Anterior cingulate cortex (tissue), 58 donors: ENCODE data around the gene JARID2.
A peak's percentile ranks its signal among the peaks of the same experiment; 100 is the strongest.
"Not testable (repeated sequence)": the region's sequence is repeated elsewhere in the genome, so short reads cannot be mapped to it uniquely, and the experiment has no call there.

Experiments
- DNase-seq, 58 donors: peaks; one replicate each; lab custom pipeline; 2025; lab: John Stamatoyannopoulos, UW

The JARID2 gene

DNA sequence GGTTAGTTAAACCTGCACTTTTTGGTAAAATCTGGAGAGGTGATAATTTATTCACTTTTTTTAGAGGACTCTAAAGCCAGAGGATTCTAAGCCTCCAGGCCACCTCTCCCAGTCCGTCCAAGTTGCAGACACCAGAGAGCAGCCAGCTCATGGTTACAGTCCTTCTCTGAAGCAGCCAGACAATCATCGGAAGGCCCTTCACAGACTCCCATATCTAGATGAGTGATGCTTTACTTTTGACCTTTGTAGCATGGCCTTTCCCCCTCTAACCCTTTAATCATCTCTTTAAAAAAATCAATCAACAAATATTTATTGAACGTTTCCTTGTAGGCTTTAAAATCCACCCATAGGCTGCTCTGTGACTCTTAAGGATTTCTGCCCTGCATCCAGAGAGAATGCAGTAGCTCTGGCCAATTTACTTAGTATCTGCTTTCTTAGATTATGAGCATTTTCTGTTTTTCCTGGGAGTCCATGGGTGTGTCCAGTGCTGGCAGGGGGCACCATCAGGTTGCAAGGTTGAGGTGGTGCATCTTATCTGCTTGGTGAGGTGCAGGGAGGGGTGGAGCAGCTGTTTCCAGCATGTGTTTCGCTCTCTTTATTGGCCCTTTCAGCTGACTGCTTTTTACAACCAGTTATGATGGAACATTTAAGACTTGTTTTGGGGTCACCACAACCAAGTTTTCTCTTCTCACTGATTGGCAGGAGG, 58.6 kb downstream of the JARID2 start:
- DNase-seq: no peak

DNA sequence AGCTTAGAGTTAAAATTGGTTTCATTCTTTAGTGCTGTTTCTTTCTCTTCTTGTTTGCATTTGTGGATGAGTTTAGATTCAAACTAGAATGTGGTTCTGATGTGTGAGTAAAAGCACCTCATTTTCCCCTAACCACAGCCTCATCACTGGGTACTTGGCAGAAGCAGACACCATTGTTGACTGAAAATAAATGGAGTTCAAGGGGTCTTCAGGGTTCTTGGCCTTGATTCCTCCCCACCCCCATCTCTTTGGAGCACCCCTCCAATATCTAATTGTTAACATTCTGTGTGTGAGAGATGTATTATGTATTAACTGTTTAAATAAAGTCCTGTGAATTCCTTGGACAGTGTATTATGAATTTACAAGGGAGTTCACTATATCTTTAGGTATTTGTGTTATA, 59.6 kb downstream of the JARID2 start:
- no peak for DNase-seq

DNA sequence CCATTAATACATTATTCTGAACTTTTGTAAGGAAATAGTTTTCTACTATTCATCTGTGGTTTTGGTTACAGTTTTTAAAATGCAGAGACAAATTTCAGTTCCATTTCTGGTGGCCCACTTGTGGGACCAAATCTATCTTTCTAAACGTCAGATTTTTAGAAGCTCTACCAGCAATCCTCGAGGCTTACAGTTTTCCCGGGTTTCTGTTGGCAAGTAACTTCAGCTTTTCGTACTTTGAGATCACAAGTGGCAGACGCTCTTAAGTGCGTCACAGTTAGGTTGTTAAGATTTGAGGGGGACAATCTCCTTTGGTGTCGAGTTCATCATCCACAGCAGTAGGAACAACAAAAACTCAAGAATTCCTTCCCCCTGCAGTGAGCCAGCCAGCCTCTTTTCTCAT, 60.0 kb downstream of the JARID2 start:
- no peak for DNase-seq

DNA sequence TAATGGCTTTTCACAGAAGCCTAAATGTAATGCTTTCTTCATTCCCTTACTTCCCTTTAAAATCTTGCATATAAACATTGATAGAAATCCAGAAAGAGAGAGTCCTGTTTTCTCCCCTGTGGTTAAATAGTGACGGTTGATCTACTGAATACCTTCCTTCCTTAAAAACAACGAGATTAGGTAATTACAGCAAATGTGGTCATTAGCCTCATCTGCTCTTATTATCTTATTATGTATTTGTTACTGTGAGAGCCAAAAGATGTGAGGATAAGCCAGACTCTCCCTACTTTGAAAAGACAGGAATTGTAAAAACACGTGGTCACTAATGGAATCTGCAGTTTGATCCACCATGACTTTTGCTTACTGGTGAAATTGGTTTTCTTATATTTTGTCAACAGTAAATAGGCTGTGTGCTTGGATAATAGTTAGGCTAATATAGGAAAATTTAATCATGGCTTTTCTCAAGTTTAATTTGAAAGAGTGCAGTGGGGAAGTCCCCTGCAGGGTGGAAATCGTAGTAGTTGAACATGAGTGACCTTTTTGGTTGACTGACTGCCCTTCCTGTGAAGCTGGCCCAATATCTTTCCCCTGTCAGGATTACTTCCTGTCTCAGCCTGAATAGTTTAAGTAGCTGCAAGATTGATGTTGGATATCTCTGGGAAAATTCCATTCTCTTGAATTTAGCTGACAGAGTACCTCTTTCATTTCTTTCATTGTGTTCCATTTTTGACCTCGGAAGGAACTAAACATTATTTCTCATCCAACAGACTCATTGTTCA, 62.8 kb downstream of the JARID2 start:
- no peak for DNase-seq

DNA sequence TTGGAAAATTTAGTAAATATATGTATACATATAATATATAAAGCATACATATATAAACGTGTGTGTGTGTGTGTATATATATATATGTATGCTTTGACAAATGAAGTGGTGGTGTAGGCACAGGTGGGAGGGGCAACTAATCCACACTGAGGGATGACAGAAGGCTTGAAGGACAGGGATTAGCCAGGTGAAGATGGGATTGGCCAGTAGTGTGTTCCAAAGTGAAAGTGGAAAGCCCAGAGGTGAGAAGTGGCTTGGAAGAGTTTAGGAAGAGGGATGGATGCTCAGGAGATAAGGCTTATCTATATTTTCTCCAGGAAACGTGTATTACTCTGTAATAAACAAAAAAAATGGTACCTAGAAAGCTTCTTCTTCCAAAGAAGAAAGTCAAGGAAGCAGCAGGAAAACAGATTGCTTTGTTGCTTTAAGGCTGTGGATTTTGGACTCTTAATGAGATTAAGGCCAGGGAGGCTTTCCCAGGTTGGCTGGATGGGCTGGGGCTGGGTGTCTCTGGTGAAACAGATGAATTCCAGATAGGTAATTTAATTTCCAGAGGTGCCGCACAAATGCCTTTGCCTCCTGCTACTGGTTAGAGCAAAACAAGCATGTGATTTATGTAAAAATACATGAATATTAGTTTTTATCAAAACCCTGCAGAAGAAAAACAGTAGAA, 63.9 kb downstream of the JARID2 start:
- no peak for DNase-seq

DNA sequence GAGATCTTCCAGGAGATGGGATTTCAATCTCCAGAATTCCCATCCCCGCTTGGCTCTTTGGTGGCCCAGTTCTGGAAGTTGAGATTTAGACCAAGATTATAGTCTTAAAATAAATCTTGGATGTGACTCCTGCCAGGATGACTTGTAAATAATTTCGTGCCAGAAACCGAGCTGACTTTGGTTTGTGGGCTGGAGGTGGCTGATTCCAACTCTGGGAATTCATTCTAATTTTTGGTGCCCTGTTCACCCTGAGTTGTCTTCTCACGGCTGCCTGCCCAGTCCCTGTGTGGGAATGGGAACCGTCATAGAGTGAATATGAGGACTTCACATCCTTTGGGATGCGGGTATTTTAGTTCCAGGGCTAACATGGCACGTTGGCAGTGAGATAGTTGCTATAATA, 64.8 kb downstream of the JARID2 start:
- no peak for DNase-seq

DNA sequence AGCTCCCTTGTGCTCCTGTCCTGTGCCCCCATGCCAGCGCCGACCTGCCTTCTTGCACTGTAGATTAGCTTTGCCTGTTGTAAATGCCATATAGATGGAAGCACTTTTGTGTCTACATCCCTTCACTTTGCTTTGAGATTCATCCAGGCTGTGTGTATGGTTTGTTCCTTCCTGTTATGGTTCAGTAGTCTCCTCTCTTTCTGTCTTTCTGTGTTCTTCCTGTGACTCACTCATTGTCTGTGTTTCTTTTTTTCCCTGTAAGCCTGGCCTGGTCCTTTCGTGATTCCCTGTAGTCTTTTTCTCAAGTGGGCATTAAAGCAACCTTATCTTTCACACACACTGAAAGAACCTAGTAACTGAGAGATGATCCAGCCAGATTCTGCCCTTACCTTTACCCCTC, 66.6 kb downstream of the JARID2 start:
- no peak for DNase-seq

DNA sequence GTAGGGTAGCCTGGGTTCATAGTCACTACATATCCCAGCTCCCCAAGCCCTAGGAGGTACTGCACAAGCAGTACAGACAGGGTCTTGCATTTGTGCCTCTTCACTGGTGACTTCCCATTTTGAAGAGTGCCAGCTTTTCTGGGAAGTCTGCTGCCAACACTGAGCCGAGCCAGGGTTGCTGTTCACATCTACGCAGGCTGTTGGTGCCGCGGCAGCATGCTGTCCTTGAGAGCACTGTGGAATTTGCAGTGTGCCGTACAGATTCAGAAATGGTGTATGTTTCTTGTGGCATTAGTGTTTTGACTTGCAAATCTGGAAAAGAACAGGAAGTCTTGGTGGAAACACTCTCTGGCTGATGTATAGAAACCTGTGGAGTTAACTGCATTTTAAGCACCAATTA, 67.5 kb downstream of the JARID2 start:
- peak in 51 of 58 donors; percentile 9 to 78 (median 43) for DNase-seq

DNA sequence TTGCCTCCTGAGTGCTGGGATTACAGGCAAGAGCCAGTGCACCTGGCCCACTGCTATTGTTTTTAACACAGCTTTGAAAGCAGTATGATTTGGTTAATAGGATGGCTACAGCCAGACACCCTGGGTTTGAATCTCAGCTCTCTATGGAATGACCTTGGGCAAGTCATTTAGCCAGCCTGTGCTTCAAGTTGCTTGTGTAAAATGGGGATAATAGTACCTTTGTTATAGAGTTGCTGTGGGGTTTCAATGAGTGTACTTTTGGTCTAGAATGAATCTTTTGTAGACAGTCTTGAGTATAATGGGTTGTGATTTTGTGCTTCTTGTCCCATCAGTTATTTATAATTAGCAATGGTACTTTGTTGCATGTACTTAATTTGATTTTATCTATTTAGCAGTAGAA, 70.9 kb downstream of the JARID2 start:
- no peak for DNase-seq

DNA sequence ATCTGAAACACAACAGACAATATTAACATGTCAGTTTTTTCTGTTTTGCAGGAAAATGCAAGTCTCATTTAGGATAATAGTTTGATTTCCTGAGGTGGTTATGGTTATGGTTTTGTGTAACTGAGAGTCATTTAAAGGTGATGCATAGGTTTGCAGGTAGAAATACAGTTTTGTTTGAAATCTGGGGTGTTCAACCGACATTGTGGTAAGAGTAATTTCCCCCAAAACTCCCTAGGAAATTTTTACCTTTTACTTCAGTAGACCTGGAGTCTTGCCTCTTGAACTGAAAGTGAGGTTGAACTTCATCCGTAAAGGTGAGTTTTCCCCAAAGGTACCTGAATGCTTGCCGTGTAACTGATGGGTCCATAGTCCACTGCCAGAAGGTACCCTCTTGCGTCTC, 71.4 kb downstream of the JARID2 start:
- no peak for DNase-seq

DNA sequence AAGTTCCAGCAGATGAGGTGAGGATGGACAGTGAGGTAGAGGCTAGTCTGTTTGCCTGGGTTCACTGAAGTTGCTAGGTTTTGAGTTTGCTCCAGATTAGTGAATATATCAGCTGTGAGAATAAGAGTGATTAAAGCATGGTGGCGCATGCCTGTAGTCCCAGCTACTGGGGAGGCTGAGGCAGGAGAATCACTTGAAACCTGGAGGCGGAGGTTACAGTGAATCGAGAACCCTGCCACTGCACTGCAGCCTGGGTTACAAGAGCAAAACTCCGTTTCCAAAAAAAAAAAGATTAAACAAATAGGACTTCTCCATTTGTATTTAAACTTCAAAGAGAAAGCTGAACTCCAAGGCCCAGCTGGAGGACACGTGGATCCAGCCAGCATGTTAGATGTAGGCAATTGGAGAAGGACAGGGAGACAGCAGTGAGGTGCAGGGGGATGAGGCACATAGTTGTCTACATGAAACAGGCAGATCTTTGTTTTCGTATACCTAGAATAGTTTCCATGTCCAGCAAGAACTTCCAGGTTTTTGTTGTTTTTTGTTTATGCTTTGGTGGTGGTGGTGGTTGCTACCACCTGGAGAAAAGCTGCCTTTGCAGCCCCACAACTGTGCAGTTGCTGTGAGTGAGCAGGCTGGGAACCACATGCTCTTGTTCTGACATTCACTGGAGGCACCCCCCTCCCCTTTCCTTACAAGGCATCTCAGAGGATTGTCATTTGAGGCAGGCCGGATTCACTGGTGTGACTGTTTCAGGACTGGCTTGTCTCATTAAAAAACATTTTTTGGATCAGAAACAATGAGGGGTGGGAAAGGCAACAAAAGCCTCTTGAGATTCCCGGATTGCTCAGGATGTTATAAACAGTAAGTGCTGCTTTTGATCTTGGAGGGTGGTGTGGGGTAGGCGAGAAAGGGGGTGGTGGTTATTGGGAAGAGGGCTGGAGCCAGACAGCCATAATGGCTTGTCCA, 72.3 kb downstream of the JARID2 start:
- peak in 2 of 58 donors; percentile 4 to 49 for DNase-seq

DNA sequence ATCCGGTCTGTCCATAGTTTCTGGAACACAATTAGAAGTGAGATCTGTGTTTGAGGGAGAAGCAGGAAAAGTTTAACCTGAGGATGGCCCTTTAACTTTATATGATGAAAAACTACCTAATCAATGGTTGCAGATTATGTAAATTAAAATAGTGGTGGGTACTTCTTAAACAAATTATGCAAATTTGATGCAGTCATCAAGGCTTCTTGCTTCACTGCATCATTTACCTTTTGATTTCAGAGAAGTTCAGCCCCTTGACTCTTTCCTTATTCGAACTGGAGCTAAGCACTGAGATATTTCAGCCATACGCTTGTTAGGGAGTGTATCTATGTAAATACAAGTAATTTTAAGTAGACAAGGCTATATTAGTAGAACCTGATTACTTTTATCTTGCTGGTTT, 73.8 kb downstream of the JARID2 start:
- no peak for DNase-seq

DNA sequence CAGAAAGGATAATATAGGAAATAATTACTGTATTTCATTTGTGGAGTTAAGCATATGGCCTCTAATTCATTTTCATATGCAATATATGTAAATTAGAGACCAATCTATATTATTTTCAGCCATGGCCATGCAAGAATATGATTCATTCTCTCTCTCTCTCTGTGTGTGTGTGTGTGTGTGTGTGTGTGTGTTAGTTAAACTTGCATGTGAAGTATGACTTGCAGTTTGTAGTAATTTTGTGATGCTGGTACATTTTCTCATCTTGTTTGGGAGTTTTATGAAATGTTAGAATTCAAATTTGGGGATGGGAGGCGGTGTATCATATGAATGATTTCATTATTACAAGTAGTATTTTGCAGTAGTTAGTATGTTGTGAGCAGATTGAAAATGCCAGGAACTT, 74.8 kb downstream of the JARID2 start:
- no peak for DNase-seq

DNA sequence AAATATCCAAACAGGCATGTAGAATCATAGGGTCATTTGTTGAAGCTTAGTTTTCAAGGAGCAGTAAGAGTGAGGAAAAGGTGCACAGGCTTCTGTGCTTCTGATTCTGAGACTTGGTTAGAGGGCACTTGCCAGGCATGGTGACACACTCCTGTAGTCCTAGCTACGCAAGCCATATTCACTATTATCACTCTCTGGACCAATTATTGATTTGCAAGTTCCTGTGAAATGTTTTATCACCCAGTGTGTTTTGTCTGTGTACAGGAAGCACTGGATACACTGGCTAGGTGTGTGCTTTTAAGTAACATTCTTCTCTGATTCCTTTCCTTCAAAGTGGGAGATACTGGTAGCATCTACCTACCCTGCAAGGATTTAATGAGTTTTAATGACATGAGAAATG, 76.3 kb downstream of the JARID2 start:
- no peak for DNase-seq

DNA sequence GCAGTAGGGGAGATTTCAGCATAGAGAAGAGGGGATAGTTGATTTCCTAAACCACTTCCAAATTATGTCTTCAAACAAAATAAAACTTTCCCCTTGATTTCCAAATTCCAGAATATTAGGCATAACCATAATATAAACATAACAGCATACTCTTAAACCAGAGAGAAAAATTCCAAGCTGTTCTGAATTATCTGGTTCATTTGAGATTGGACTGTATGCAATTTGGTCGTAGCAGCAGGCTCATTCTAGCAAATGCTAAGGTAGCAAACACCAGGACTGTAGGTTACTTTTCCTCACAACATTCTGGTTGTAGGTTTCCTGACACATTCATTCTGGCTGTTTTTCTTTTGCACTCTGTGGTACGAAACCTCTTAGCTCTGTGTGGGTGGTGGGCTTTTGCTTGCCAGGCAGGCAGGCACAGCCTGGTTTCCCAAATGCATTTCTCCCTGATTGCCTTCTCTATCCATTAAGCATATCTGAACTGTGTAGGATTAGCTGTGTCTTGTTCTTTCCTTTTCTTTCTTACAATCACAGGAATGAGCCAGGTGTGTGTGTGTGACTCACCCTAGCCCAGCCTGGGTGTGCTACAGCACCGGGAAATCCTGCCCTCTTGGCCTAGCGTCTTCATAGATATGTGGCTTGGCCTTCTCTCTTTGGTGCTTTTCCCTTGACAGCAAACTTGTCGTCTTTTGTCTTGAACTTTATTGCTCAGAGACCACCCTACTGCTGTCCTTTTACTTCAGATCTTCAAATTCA, 77.1 kb downstream of the JARID2 start:
- DNase-seq: no peak

DNA sequence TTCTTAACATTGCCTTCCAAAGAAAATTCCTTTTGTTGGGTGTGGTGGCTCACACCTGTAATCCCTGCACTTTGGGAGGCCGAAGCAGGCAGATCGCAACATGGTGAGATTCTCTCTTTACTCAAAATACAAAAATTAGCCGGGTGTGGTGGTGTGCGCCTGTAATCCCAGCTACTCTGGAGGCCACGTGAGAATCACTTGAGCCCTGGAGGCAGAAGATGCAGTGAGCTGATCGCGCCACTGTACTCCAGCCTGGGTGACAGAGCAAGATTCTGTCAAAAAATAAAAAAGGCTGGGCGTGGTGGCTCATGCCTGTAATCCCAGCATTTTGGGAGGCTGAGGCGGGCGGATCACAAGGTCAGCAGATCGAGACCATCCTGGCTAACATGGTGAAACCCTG, 77.7 kb downstream of the JARID2 start:
- not testable (repeated sequence) for DNase-seq

DNA sequence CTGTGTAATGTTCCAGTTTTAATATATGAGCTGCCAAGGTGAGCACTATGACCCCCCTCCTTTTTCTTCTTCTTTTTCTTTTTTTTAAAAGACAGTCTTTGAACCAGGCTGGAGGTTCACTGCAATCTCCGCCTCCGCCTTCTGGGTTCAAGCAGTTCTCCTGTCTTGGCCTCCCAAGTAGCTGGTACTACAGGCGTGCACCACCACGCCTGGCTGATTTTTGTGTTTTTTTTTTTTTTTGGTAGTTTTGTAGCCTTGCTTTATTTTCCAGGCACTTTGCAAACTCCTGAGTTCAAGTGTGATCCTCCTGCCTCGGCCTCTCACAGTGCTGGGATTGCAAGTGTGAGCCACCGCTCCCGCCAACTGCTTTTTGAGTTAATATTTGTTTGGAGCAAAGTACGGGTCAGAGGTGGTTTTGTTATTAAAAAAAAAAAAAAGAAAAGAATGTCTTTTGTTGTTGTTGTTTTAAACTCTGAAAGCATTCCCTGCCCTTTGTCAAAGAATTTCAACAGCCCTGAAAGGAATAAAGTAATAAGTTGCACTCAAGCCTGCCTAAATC, 78.6 kb downstream of the JARID2 start:
- no peak for DNase-seq

DNA sequence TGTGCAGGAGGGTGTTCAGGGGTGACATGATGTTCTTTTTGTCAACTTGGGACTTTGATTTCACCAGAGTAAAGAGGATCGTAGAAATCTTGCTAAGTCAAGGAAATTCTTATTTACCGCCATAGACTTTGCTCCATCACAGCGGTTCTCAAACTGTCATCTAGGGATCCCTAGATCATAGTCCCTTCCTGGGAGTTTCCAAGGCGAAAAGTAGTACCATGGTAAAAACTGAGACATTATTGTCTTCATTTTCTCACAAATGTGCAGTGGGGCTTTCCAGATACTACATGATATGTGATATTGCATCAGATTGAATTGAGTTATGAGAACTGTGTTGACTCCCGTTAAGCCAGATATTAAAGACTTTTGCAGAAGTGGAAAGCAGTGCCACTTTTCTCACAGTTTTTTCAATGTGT, 79.7 kb downstream of the JARID2 start:
- DNase-seq: no peak

DNA sequence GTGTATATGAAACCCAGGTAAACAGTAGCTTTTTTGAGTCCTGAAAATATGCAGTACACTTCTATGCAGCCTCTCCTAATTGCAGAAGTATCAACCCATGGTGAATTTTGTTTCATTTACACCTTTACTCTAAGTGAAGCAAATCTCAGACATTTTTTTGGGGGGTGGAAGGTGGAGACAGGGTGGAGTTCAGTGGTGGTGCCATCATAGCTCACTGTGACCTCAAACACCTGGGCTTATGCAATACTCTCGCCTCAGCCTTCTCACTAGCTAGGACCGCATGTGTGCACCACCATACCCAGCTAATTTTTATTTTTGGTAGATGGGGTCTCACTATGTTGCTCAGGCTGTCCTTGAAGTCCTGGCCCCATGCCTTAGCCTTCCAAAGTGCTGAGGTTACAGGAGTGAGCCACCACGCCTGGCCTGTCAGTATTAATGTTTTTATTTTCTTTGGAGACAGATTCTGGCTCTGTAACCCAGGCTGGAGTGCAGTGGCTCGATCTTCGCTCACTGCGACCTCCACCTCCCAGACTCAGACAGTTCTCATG, 80.3 kb downstream of the JARID2 start:
- no peak for DNase-seq
